ENCODE data around the gene ZBTB34. TPM values are rescaled to one million over a fixed set of nuclear protein-coding genes. Genes with fewer than 3 reads are reported as not detected.

ZBTB34 gene
- total and polyA plus RNA-seq, 2 experiments from 2014 or later = 6.1 to 21.3 TPM

GRCh38 chr9:126852086-126852688 lies 8.3 kb upstream of the ZBTB34 start:
- H3K4me2 ChIP-seq = no peak overlapping the region
- no peaks in the 10 kb centered on the region for H3K4me1 ChIP-seq (ENCODE audit: insufficient read depth)
- H3K27me3 ChIP-seq = peaks cover 8% of the 10 kb centered on the region
- 48% methylated on average over 3 of the region's 3 CpGs for WGBS (ENCODE audit: low lambda C conversion rate, missing lambda C conversion rate)
- no peaks in the 10 kb centered on the region for H3K36me3 ChIP-seq (replicated peaks; ENCODE audit: insufficient read depth, low read depth)
- H3K79me2 ChIP-seq = no peaks in the 10 kb centered on the region
- TF ChIP-seq CTCF (IDR thresholded peaks at IDR 0.05; ENCODE audit: poor library complexity) = no peak
- no peak for TF ChIP-seq EZH2 (IDR thresholded peaks at IDR 0.05; ENCODE audit: borderline replicate concordance)
- no peak for TF ChIP-seq EZH2phosphoT487 (IDR thresholded peaks at IDR 0.05; ENCODE audit: low read depth, severe bottlenecking, unreplicated experiment)
- H3K4me3 ChIP-seq = no peak overlapping the region
- no peaks in the 10 kb centered on the region for H4K20me1 ChIP-seq (ENCODE audit: insufficient read depth, poor library complexity, severe bottlenecking)
- H3K27ac ChIP-seq = no peak overlapping the region
- H2AFZ ChIP-seq = no peak overlapping the region
- H3K9me2 ChIP-seq (replicated peaks; ENCODE audit: insufficient read depth) = no peaks in the 10 kb centered on the region
- no peak for DNase-seq (ENCODE audit: low spot score)
- no peaks in the 10 kb centered on the region for H3K9me3 ChIP-seq (ENCODE audit: low read depth)

- H3K27ac ChIP-seq = no peak overlapping the region
- no peak overlapping the region for H2AFZ ChIP-seq
- peaks cover 8% of the 10 kb centered on the region for H3K27me3 ChIP-seq
- no peaks in the 10 kb centered on the region for H3K9me2 ChIP-seq (replicated peaks; ENCODE audit: insufficient read depth)
- no peak for DNase-seq (ENCODE audit: low spot score)
- H3K36me3 ChIP-seq (replicated peaks; ENCODE audit: insufficient read depth, low read depth) = no peaks in the 10 kb centered on the region
- H3K79me2 ChIP-seq = no peaks in the 10 kb centered on the region
- H3K4me3 ChIP-seq = no peak overlapping the region
- no peaks in the 10 kb centered on the region for H3K4me1 ChIP-seq (ENCODE audit: insufficient read depth)
- TF ChIP-seq EZH2phosphoT487 (IDR thresholded peaks at IDR 0.05; ENCODE audit: low read depth, severe bottlenecking, unreplicated experiment) = no peak
- TF ChIP-seq CTCF (IDR thresholded peaks at IDR 0.05; ENCODE audit: poor library complexity) = no peak
- TF ChIP-seq EZH2 (IDR thresholded peaks at IDR 0.05; ENCODE audit: borderline replicate concordance) = no peak
- H4K20me1 ChIP-seq (ENCODE audit: insufficient read depth, poor library complexity, severe bottlenecking) = no peaks in the 10 kb centered on the region
- no peak overlapping the region for H3K4me2 ChIP-seq
- 93% methylated on average over 5 of the region's 5 CpGs for WGBS (ENCODE audit: low lambda C conversion rate, missing lambda C conversion rate)
- no peaks in the 10 kb centered on the region for H3K9me3 ChIP-seq (ENCODE audit: low read depth)
Observed at GRCh38 chr9:126853667-126854066, 6.8 kb upstream of the ZBTB34 start.

- H2AFZ ChIP-seq = no peak overlapping the region
- no peak overlapping the region for H3K27ac ChIP-seq
- H3K36me3 ChIP-seq (replicated peaks; ENCODE audit: insufficient read depth, low read depth) = no peaks in the 10 kb centered on the region
- no peaks in the 10 kb centered on the region for H4K20me1 ChIP-seq (ENCODE audit: insufficient read depth, poor library complexity, severe bottlenecking)
- H3K27me3 ChIP-seq = peaks cover 8% of the 10 kb centered on the region
- H3K4me1 ChIP-seq (ENCODE audit: insufficient read depth) = peaks cover 1% of the 10 kb centered on the region
- WGBS (ENCODE audit: low lambda C conversion rate, missing lambda C conversion rate) = 48% methylated on average over 7 of the region's 7 CpGs
- TF ChIP-seq EZH2phosphoT487 (IDR thresholded peaks at IDR 0.05; ENCODE audit: low read depth, severe bottlenecking, unreplicated experiment) (no peak), EZH2 (IDR thresholded peaks at IDR 0.05; ENCODE audit: borderline replicate concordance) (no peak), CTCF (IDR thresholded peaks at IDR 0.05; ENCODE audit: poor library complexity) (no peak)
- no peaks in the 10 kb centered on the region for H3K9me3 ChIP-seq (ENCODE audit: low read depth)
- no peaks in the 10 kb centered on the region for H3K79me2 ChIP-seq
- H3K4me2 ChIP-seq = no peak overlapping the region
- no peaks in the 10 kb centered on the region for H3K9me2 ChIP-seq (replicated peaks; ENCODE audit: insufficient read depth)
- DNase-seq (ENCODE audit: low spot score) = no peak
- H3K4me3 ChIP-seq = no peak overlapping the region
Observed at GRCh38 chr9:126854734-126855133, 5.7 kb upstream of the ZBTB34 start.
